GM21447 (cell line): ENCODE results near the gene FAF2.
"Not testable (repeated sequence)": the region's sequence is repeated elsewhere in the genome, so short reads cannot be mapped to it uniquely, and the experiment has no call there.

Experiments used
- ATAC-seq: cut with Tn5 transposase; IDR thresholded peaks from one replicate; pipeline ENCODE4 v1.9.1; 2021; ENCODE audit not compliant: unreplicated experiment

FAF2 gene, protein sequence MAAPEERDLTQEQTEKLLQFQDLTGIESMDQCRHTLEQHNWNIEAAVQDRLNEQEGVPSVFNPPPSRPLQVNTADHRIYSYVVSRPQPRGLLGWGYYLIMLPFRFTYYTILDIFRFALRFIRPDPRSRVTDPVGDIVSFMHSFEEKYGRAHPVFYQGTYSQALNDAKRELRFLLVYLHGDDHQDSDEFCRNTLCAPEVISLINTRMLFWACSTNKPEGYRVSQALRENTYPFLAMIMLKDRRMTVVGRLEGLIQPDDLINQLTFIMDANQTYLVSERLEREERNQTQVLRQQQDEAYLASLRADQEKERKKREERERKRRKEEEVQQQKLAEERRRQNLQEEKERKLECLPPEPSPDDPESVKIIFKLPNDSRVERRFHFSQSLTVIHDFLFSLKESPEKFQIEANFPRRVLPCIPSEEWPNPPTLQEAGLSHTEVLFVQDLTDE

DNA sequence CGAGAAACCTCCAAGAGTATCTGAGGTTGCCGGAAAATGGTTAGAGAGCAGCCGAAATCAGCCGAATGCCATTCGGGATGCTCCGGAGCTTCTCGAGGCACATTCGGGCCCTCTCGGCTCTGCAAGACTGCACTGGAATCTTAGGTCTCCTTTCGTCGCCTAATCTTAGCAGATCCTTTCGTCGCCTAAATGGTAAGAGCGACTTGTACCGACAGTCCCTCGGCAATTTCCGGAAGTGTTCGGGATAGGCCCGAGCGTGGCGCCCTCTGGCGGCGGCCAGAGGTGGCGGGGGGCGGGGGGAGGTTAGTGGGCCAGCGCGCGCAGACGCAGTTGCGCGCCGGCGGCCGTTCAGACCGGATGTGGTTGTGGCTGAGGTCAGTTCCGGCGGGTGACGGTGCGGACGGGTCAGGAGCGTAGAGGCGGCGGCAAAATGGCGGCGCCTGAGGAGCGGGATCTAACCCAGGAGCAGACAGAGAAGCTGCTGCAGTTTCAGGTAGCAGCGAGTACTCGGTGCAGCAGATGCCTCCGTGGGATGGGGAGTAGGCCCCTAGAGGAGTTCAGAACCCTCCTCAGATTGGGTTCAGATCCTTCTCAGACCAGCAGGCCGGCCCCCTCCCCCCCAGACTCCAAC lies at the start of gene FAF2:
TSS of gene FAF2 (plus strand) at position 408 of the 631 bp plus-strand sequence. CDS start at position 431, 23 bp downstream.
- peak; percentile 90 for ATAC-seq

DNA sequence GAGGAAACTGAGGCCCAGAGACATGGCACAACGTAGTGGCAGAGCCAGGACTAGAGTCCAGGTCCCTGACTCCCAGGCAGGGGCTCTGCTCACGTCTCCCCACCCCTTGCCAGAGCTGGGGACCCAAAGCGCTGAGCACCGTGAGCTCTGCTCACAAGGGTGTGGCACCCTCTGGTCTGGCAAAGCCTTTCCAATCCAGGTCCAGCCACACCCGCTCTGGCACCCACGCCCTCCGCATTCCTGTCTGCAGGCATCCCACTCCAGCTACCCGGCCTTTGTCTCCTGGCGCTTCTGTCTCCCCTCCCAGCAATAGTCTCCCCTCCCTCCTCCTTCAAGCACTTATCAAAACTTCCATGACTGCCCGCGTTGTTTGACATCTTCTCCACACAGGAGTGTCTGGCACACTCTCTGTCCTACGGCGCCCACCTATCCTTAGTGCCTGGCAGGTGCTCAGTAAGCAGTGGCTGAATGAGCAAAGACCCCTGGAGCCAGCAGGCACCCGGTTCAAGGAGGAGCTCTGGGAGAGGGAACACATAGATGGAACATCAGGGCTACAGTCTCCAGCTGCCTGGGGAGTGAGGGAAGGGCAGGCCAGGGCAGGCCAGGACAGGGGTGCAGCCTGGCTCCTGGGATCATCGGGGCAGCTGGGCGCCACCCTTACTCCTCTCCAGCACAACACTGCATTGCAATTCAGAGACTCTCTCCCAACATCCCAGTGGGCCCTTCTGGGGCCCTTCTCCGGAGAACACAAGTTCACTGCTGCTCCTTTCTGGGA lies 47.6 kb upstream of the FAF2 start:
- ATAC-seq = no peak

DNA sequence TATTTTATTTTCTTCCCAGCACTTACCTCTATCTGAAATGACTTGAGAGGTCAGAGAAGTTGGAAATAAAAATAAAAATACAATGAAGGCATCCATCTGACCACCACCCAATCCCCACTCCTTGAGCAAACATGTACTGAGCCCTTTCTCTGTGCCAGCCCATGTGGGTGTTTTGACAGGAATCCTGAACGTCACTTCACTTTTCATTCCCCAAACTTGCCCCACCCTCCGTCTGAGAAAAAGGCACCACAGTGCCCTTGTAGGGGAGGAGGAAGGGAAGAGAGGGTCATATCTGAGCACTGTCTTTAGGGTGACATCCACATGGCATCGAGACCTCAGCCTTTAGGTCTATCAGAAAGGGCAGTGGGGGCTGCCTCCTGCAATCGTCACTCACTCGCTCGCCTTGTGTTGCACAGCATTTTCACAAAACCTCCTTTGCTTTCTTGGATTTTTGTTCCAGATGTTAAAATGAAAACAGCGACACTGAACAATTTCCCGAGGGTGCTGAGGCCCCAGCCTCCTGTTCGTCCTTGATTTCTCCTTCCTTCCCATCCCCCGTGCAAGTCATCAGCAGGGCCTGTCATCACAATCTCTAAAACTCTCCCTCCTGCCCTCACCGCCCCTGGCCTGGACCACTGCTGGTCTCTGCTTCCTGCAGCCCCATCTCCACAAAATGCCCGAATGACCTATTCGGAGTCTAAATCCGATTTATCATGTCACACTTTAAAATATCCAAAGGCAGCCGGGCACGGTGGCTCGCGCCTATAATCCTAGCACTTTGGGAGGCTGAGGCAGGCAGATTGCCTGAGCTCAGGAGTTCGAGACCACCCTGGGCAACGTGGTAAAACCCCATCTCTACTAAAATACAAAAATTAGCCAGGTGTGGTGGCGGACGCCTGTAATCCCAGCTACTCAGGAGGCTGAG lies 46.6 kb upstream of the FAF2 start:
- no peak for ATAC-seq

DNA sequence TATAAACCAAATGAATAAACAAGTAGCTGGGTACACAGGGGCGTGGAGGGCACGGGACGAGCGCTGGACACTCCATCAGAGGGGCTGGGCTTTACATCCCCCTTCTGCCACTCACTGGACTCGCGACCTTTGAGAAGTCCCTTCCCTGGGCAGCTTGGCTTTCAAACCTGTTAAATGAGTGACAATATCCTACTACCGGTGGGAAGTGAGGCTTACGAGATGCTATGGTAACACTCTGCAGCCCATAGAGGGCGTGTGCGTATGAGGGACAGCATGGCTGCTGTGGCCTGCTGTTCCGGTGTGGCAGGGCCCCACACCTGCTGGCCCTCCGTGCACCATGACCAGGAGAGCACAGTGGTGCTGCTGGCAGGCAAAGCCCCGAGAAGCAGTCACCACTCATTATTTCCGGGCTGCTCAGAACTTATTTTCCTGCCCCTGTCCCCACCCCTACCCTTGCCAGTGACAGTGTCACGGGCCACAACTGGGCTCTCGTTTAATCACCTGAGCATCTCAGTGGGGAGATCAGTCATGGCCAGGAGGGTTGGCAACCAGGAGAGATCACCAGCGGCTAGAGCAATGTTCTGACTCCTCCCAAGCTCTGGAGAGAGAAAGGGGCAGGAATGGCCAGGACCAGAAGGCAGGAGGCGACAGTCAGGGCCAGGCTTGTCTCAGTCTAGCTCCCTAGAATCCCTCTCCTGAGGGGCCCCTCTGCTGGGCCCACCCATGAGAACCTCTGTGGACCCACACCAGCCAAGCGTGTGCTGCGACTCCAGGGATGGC lies 42.3 kb upstream of the FAF2 start:
- ATAC-seq = no peak

DNA sequence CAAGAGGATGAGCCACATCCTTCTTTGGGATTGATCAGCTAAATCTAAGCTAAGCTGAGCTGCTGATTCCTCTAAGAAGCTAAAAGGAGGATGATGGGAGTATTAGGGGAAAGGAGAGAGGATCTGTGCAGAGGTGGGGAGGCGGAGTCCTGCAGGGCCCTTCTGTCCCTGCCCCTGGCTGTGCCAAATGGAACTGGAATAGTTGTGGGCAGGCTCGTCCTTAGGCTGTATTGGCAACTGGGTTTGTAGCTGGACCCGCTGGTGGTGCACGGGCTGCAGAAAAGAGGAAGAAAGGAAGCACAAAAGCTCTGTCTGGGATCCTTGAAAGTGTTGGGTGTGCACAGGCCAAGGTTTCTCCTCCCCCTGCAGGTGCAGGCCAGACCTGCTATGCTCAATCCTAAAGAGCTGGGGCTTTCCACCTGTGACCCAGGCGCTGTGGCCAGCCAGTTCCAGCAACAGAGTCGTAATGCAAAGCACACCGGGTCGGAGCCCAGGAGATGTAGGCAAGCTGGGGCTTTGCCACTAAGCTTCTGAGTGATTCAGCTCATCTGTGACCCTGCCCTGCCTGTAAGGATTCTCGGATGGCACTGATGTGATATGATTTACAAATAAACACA lies 41.6 kb upstream of the FAF2 start:
- ATAC-seq = no peak

DNA sequence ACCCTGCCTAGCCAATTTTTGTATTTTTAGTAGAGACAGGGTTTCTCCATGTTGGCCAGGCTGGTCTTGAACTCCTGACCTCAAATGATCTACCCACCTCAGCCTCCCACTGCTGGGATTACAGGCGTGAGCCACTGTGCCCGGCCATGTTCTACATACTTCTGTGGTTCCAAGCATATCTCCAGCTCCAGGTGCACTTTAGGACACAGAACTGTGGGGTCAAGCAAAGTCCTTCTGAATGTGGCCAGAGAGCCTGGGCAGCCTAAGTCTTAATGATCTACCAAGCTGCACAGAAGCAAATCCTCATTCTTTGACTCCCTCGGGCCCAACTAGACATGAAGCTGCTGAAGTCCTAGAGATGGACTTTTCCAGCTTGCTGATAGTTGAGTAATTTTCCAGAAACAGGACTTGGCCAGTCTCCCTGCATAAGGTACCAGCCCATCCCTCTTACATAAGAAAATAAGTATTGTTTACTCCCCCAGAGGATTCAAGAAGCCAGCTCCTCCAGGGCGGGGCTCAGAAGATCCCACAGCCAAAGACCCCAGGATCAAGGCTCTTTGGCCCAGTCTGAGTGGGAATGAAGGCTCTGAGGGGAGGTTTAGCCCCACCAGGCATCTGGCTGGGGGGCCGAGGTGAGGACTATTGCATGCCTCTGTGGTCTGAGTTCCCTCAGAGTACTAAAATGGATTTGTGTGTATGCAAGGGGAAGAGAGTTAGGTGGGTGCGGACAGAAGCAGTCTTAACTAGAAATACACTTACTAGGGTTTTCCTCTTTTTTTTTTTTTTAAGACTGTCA lies 40.5 kb upstream of the FAF2 start:
- no peak for ATAC-seq

DNA sequence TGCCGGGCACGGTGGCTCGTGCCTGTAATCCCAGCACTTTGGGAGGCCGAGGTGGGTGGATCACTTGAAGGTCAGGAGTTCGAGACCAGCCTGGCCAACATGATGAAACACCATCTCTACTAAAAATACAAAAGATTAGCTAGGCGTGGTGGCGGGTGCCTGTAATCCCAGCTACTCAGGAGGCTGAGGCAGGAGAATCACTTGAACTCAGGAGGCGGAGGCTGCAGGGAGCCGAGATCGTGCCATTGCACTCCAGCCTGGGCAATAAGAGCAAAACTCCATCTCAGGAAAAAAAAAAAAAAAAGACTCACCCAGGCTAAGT lies 40.0 kb upstream of the FAF2 start:
- ATAC-seq = not testable (repeated sequence)

DNA sequence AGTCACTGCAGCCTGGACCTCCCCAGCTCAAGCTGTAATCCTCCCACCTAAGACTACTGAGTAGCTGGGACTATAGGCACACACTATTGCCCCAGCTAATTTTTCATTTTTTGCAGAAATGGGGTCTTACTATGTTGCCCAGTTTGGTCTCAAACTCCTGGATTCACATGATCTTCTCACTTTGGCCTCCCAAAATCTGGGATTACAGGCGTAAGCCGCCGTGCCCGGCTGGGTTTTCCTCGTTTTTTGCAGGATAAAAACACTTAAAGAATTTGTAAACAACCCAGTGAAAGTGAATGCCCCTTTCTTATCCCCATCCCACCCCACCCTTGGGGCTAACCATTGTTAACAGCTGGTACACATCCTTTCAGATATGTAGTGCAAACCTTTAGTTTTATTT lies 39.6 kb upstream of the FAF2 start:
- ATAC-seq = no peak

DNA sequence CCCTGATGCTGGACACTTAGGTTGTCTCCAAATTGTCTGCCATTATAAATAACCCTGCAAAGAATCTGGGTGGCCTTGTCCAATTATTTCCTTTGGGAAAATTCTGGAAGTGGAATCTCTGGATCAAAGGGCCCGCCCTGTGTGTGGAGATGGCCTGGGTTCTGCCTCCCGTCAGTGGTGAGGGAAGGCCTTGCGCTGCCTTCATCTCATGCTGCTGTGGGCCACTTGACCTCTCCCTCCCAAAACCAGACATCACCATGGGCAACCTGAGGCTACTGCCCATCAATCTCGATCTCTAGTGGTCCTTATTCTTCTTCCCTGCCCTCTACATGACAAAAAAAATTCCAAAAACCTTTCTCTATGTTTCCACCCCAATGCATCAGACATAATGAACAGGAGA lies 38.4 kb upstream of the FAF2 start:
- no peak for ATAC-seq

DNA sequence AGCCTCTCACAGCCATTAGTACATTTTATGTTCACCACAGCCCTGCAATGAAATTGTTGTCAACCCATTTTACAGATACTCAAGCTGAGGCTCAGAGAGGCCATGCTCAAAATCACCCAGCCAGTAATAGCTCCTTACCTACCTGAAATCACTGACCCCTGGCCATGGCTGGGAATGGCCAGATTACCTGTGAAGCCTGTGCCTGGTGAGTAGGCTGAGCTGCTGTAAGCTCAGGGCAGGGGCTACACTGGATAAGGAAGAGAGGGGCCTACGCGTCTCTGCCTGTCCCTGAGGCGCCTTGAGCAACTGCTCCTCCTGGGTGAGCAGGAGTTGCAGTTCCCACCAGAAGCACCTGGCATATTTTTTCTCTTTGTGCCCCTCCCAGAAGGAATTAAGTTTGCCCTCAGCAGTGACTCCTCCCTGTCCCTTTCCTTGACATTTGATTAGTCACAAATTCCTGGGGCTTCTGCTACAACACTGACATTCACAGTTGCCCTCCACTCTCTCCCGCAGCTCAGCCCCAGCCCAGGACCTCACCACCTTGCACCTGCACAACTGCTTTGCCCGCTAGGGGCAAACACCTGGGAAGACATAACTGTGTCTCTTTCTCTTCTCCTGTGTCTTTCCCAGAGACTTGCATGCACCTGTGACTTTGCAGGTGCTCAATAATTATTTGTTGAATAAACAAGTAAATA lies 37.6 kb upstream of the FAF2 start:
- no peak for ATAC-seq

DNA sequence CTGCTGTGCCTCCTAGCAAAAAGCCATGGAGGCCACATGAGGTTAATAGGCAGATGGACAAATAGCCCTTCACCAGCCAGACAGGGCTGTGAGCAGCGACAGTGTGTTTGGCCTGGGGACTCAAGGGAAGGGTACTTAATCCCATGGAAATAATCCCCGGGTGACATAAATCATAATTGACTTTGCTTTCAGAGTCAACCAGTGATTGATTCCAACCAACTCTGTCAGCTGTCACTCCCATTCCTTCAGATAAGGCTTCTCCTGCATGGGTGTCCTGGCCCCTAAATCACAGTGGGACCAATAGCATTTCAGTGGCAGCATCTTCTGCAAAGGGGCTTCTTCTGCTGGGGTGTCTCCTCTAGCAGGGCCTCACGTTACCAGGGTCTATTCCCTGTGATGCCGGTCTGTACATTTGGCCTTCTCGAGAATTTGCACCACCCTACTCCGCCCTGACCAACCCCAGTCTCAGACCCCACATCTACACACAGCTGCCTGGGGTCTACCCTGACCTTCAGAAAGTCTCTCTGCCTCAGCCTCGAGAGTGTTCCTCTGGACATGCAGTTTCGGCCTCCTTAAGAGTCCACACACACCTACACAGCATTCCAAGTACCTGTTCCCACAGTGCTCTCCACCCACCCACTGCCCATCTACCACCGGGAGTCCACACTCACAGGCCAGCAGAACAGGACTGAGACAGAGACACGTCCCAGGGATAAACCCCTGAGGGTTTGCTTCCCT lies 35.5 kb upstream of the FAF2 start:
- ATAC-seq = no peak

DNA sequence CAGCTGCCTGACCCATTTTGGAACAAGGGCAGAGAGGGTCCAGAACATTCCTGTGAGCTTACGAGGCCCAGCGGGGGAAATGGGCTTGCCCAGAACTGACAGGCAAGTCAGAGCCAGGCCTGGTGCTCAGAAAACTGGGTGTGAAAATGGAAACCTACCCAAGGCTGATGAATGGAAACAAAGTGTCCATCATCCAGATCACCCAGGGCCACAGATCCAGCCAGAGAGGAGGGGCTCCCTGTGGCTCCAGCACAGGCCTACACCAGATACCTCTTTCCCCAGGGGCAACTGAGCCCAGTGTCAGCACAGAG lies 35.0 kb upstream of the FAF2 start:
- no peak for ATAC-seq

DNA sequence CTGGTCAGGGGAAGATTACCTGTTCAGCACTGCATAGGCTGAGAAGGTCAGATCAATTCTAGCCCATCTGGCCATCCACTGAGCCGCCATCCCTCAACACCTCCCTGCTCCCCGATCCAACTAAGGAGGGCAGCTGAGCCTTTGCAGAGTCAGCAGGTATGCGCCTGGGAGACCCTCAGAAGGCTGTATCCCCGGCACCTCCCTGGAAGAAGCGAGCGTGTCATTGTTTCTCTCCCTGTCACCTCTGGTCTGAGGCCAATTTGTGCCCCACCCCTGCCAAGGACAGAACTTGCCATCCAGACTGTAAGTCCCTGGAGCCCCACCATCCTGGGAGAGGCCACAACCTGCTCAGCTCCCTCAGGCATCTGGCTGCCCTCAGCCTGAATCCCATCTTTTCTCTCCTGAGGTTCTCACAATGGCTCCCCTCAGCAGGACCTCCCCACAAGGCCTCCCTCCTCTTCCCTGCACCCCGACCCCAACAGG lies 34.4 kb upstream of the FAF2 start:
- ATAC-seq = no peak

DNA sequence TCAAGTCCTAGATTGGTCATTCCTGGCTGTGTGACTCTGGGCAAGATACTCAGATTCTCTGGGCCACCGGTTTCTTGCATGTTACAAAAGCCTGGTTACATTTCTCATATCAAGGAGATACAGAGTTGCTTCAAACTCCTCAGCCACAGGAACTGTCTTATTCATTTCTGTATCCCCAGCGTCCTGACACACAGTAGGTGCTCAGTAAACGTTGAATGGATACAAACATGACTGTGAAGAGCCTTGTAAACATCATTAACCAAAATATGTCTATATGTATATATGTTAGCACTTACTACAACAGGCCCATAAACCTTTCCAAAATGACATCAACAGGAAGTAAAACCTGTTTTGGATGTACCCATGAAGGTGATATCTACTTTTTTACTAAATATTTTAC lies 33.5 kb upstream of the FAF2 start:
- ATAC-seq = no peak

DNA sequence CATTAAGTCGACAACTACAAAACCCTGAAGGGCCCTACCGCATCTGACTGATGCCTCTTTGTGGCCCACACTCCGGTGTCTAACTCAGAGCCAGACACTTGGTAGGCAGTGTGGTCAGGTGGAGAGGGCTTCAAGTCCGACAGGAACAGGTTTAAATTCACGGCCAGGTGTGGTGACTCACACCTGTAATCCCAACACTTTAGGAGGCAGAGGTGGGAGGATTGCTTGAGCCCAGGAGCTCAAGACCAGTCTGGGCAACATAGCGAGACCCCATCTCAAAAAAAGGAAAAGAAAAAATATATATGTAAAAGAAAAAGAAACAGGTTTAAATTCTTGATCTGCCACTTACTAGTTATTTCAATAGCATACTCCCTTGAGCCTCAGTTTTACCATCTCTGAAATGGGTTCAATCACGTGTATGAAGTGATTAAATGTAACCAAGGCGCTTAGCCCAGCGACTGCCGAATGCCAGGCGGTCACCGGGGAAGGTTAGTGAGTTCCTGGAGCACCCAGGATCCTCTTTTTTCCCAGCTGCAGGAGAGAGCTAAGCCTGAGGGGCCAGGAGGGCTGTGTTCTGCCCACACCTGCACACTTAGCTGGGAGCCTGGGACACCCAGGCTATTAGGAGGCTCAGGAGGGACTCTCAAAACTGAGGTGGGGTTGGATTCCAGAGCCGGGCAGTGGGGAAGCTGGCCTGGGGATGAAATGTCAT lies 32.8 kb upstream of the FAF2 start:
- ATAC-seq = peak; percentile 7

DNA sequence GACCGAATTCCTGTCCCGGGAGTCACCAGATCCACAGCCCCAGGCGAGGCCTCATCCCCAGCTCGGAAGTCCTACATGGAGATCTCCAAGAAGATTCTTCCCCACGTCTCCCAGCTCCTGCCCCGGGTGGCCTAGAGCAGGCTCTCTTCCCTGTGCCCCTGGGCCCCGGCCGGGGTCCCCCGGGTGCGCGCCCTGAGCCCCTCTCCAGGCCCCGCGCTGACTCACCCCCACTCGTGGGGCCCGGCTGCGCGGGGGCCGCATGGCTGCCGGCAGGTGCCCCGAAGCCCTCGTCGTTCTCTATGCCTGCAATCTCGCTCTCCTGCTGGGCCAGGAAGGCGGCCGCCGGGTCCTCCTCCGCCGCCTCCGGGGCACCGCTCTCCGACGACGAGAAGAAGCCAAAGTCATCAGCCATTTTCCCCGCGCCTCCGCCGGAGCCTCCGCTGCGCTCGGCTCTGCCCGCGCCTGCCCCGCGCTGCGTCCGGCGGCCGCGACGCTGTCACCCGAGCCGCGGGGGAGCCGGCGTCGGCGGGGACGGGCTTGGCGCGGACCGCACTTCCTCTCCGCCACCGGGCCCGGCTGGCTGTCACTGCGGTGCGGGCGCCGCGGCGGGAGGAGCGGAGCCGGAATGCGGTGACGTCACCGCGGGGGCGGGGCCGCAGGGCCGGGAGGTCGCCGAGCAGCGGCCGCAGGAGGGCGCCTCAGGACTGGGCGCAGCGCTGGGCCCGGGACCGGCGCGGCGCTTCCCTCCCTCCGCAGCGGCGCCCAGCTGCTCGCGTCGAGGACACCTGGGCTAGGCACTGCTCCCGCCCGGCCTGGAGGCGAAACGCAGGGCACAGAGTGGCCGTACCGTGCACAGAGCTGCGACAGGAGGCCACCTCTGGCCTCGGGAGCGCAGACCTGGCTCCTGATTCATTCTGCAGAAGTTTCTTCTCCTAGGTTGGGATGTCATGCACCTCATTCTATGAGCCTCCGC lies 31.9 kb upstream of the FAF2 start, which contains the start of gene CLTB:
TSS of gene CLTB (minus strand) at position 588 of the 973 bp plus-strand sequence. CDS start at position 412, 176 bp downstream.
- ATAC-seq = peak; percentile 89
